ENCODE data around the gene ARF6.
"Not testable (repeated sequence)": the region's sequence is repeated elsewhere in the genome, so short reads cannot be mapped to it uniquely, and the experiment has no call there.

Gene ARF6

DNA sequence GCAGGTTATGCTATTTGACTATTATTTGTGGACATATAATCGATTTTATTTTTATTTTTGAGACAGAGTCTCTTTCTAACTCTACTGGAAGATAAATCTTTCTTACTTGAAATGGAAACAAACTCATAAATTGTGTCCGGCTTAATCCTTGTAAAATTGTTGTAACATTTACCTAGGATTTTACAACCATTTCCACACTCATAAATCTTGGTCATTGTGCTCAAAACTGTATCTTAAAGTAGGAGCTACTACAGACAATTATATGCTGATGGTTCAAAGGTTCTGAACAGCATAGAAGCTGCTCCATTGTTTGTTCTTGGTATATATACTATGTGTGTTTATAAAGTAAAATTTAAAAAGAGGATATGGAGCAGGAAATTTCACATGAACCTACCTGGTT, 4.6 kb upstream of the ARF6 start:
- Mint-ChIP-seq H3K4me1 (peaks cover 4 to 16% of the 10 kb centered on the region in 2 donors), H3K9me3 (no peaks in the 10 kb centered on the region), H3K36me3 (peaks cover 9 to 13% of the 10 kb centered on the region in 2 donors), H3K27me3 (no peaks in the 10 kb centered on the region), H3K27ac (no peak overlapping the region), H3K4me3 (no peak overlapping the region)
- no peak for DNase-seq
- ATAC-seq (replicated peaks): no peak

DNA sequence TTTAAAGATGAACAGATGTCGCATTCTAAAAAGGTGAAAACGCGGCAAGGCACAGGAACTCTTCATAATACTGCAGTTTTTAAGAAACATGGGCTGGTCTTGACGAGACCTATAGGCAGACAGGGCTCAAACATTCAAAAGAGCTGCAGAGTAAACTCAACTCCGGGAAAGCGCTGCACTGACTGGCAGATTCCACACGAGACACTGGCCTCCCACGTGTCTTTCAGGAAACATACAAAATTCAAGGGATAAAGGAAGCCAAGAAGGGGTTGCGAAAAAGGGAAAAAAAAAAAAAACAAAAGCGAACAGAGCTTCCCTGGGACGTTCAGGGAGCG, 614 bp upstream of the ARF6 start:
- ATAC-seq (replicated peaks) (peak; percentile 28 to 30), DNase-seq (no peak)
- no peaks in the 10 kb centered on the region for H3K27me3 Mint-ChIP-seq
- H3K9me3 Mint-ChIP-seq: no peaks in the 10 kb centered on the region
- H3K4me1 Mint-ChIP-seq: peaks cover 8 to 15% of the 10 kb centered on the region in 2 donors
- H3K4me3 Mint-ChIP-seq: peak overlapping the region; percentile 83 to 91
- peaks cover 42 to 46% of the 10 kb centered on the region in 2 donors for H3K36me3 Mint-ChIP-seq
- peak overlapping the region; percentile 98 for H3K27ac Mint-ChIP-seq

DNA sequence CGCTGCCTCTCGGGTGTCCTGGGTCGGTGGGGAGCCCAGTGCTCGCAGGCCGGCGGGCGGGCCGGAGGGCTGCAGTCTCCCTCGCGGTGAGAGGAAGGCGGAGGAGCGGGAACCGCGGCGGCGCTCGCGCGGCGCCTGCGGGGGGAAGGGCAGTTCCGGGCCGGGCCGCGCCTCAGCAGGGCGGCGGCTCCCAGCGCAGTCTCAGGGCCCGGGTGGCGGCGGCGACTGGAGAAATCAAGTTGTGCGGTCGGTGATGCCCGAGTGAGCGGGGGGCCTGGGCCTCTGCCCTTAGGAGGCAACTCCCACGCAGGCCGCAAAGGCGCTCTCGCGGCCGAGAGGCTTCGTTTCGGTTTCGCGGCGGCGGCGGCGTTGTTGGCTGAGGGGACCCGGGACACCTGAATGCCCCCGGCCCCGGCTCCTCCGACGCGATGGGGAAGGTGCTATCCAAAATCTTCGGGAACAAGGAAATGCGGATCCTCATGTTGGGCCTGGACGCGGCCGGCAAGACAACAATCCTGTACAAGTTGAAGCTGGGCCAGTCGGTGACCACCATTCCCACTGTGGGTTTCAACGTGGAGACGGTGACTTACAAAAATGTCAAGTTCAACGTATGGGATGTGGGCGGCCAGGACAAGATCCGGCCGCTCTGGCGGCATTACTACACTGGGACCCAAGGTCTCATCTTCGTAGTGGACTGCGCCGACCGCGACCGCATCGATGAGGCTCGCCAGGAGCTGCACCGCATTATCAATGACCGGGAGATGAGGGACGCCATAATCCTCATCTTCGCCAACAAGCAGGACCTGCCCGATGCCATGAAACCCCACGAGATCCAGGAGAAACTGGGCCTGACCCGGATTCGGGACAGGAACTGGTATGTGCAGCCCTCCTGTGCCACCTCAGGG, 679 bp downstream of the ARF6 start:
- Mint-ChIP-seq H3K27ac (peak overlapping the region; percentile 98), H3K27me3 (no peaks in the 10 kb centered on the region), H3K4me3 (peak overlapping the region; percentile 83 to 91), H3K9me3 (no peaks in the 10 kb centered on the region), H3K36me3 (peaks cover 51 to 56% of the 10 kb centered on the region in 2 donors), H3K4me1 (peaks cover 13 to 26% of the 10 kb centered on the region in 2 donors)
- ATAC-seq (replicated peaks) (peak; percentile 70 to 71), DNase-seq (peak; percentile 89)

DNA sequence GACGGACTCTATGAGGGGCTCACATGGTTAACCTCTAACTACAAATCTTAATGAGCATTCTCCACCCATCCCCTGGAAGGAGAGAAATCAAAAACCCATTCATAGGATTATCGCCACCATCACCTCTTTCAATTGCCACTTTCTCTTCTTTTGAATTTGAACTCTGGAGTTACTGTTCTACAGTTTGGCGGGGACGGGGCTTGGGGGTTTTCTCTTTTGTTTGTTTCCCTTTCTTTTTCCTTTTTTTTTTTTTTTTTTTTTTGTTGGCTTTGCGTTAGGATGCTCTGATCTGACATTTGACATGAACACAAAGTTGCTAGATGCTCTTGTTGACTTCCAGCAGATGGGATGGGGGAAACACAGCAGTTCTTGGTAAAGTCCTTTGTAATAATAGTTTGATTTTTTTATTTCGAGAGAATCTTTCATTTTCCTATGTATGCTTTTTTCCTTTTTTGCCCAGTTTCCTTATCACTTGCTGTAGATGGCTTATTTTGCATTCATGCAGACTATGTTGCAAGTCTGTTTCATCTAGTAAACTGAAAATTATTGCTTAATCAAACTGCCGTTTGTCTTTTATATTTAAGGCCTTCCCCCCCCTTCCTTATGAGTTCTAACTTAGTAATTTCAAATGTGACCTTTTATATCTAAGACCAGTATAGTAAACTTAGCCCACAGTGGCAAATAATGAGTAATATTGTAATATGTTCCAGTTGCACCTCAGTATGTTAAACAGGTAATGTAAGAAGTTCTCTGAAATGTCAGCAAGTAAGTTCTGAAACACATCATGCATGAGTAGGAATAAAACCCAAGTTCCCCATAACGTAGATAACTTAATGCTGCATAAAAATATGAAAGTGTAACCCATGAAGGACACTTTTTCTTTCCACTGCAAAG, 1.6 kb downstream of the ARF6 start:
- DNase-seq, H3K9me3 Mint-ChIP-seq, H3K27me3 Mint-ChIP-seq: not testable (repeated sequence)
- Mint-ChIP-seq H3K36me3 (peaks cover 50 to 62% of the 10 kb centered on the region in 2 donors), H3K27ac (peak overlapping the region; percentile 98), H3K4me3 (peak overlapping the region; percentile 83 to 91), H3K4me1 (peaks cover 14 to 35% of the 10 kb centered on the region in 2 donors)
- peak; percentile 36 to 46 for ATAC-seq (replicated peaks)

DNA sequence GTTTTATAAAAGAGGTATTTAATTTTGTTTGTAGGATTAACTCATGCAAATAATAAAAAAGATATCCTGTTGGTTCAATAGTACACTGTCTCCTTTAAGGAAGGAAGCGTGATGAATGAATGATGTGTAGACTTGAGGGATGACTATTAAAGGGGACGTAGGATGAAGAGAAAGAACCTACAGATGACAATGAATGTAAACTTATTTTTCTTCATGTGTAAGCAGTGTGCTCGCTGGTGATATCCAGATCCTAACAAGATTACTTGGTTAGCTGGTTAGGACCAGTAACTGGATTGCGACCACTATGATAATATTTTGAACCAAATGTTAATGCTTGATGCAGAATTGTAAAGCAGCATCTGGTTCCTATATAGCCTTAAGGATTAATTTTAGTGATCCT, 2.6 kb downstream of the ARF6 start:
- Mint-ChIP-seq H3K9me3 (no peaks in the 10 kb centered on the region), H3K4me3 (peak overlapping the region; percentile 83 to 91), H3K36me3 (peaks cover 52 to 62% of the 10 kb centered on the region in 2 donors), H3K4me1 (peaks cover 15 to 45% of the 10 kb centered on the region in 2 donors), H3K27ac (peak overlapping the region; percentile 98), H3K27me3 (no peaks in the 10 kb centered on the region)
- ATAC-seq (replicated peaks) (no peak), DNase-seq (no peak)

DNA sequence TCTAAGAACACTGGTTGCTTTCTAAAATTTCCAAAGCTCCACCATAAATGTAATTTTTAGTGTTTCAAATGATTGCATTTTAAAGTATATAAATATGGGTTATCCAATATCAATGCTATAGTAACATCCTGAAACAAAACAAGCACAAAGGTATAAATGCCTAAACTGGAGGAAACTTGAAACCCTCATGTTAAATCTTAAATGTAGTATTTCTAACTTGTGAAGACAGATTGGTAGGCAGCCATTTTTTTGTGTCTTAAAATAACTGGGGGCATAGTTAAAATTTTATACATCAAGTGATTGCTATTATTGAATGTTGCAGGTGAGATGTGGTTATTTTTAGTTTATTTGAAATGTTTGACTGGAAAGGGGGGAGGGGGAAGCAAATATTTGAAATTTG, 3.4 kb downstream of the ARF6 start:
- not testable (repeated sequence) for H3K9me3 Mint-ChIP-seq; H3K27me3 Mint-ChIP-seq; ATAC-seq (replicated peaks); DNase-seq
- Mint-ChIP-seq H3K4me3 (peak overlapping the region; percentile 83 to 91), H3K4me1 (peaks cover 15 to 45% of the 10 kb centered on the region in 2 donors), H3K36me3 (peaks cover 52 to 62% of the 10 kb centered on the region in 2 donors), H3K27ac (peak overlapping the region; percentile 98)

DNA sequence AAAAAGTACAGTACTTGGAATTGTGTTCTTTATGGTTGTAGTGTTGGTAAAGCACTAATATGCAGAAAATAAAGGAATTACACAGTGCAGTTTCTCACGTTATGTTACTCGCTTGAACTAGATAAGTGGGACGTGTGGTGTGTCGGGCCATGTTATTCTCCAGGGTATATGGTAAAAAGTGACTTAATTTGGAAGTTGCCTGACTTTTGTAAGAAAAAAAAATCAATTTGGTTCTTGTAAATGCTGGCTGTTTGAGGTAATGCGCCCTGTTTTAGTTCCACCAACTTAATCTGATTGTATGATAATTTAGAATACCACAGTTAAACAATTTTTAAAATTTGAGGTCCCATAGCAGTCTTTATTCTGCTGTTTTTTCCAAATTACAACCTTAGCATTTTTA, 4.1 kb downstream of the ARF6 start:
- Mint-ChIP-seq H3K36me3 (peaks cover 52 to 62% of the 10 kb centered on the region in 2 donors), H3K4me1 (peaks cover 15 to 41% of the 10 kb centered on the region in 2 donors)

DNA sequence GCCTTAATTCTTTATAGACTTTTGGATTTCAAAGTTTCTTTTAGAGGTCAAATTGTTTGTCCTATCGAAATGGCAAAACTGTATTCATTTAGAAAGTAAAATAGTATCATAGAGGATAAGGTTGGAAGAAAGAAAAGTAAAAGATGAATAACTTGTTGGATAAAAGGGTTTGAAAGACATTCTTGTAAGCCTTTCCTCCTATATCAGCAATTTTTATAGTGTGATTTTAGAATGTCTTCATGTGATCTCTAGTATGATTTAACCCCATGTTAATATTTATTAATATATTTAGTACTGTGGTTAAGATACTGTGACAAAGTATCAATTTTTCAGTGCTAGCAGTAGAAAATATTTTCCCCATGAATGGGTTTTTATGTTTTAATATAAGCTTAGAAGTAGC, 4.5 kb downstream of the ARF6 start:
- H3K27ac Mint-ChIP-seq: peak overlapping the region; percentile 95
- ATAC-seq (replicated peaks) (no peak), DNase-seq (no peak)
- H3K27me3 Mint-ChIP-seq: no peaks in the 10 kb centered on the region
- peak overlapping the region; percentile 83 for H3K4me3 Mint-ChIP-seq
- peaks cover 52 to 64% of the 10 kb centered on the region in 2 donors for H3K36me3 Mint-ChIP-seq
- H3K9me3 Mint-ChIP-seq: peaks cover 2 to 4% of the 10 kb centered on the region in 2 donors
- peaks cover 16 to 44% of the 10 kb centered on the region in 2 donors for H3K4me1 Mint-ChIP-seq

More for the DNA sequence above, 4.1 kb downstream of the ARF6 start:
- DNase-seq: no peak
- no peaks in the 10 kb centered on the region for H3K9me3 Mint-ChIP-seq
- H3K27me3 Mint-ChIP-seq: no peaks in the 10 kb centered on the region
- H3K27ac Mint-ChIP-seq: peak overlapping the region; percentile 95
- H3K4me3 Mint-ChIP-seq: peak overlapping the region; percentile 83
- no peak for ATAC-seq (replicated peaks)

DNA sequence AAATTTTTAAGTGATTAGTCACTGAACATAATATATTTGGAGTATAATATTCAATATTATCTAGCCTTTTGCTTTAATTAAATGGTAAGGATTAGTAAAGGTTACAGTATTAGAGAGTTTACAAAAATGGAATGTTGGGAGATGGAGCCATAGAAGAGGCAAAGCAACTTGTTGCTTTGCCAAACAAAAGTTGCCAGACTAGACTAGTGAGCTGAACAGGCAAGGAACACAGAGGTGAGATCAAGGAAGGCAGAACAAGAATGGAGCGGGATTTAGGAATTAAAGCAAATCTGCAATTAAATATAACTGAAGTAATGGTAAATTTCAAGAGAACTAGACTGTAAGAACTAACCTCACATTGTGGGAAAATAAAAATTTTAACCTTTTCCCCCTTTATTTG, 5.1 kb downstream of the ARF6 start:
- no peaks in the 10 kb centered on the region for H3K27me3 Mint-ChIP-seq
- H3K4me1 Mint-ChIP-seq: peaks cover 16 to 46% of the 10 kb centered on the region in 2 donors
- peaks cover 53 to 63% of the 10 kb centered on the region in 2 donors for H3K36me3 Mint-ChIP-seq
- ATAC-seq (replicated peaks) (no peak), DNase-seq (no peak)
- peak overlapping the region; percentile 73 for H3K27ac Mint-ChIP-seq
- H3K9me3 Mint-ChIP-seq: peaks cover 2 to 4% of the 10 kb centered on the region in 2 donors
- peak overlapping the region; percentile 75 to 79 for H3K4me3 Mint-ChIP-seq

DNA sequence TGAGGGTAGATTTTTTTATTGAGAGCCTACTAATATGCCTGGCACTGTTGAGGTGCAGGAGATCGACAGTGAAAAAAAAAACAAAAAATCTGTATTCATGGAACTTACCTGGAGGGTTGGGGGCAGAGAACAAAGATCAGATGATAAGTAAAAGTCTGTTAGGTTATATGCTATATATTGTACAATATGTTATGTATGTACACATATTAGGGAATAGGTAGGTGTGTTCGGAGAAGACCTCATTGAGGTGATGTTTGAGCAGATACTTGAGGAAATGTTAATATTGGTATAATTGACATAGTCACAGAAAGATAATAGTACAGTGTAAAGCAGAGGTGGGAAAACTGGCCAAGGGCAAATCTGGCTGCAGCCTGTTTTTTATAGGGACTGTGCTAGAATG, 5.6 kb downstream of the ARF6 start:
- Mint-ChIP-seq H3K9me3 (peaks cover 2 to 4% of the 10 kb centered on the region in 2 donors), H3K27me3 (no peaks in the 10 kb centered on the region), H3K4me1 (peaks cover 16 to 46% of the 10 kb centered on the region in 2 donors), H3K4me3 (peak overlapping the region; percentile 75 to 79), H3K36me3 (peaks cover 52 to 60% of the 10 kb centered on the region in 2 donors), H3K27ac (no peak overlapping the region)
- DNase-seq (no peak), ATAC-seq (replicated peaks) (no peak)

DNA sequence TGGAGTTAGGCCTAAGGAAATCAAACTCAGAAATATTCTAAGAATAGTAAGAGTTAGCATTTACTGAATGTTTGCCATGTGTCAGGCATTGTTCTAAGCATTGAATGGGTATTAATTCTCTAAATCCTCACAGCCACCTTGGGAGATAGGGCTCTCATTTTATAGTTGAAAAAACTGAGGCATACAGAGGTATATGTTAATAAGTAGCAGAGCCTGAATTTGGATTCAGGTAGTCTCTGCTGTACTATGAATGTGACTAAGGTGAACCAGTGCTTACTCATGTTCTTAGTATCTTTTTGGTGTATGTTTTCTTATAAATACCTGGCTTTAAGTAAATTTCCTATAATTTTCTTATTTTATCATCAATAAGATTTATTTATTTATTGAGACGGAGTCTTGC, 8.1 kb downstream of the ARF6 start:
- no peak for DNase-seq
- no peak overlapping the region for H3K4me3 Mint-ChIP-seq
- peaks cover 31 to 41% of the 10 kb centered on the region in 2 donors for H3K36me3 Mint-ChIP-seq
- H3K27ac Mint-ChIP-seq: no peak overlapping the region
- no peak for ATAC-seq (replicated peaks)
- no peaks in the 10 kb centered on the region for H3K27me3 Mint-ChIP-seq
- H3K4me1 Mint-ChIP-seq: peaks cover 18 to 51% of the 10 kb centered on the region in 2 donors
- peaks cover 4% of the 10 kb centered on the region in 2 donors for H3K9me3 Mint-ChIP-seq

DNA sequence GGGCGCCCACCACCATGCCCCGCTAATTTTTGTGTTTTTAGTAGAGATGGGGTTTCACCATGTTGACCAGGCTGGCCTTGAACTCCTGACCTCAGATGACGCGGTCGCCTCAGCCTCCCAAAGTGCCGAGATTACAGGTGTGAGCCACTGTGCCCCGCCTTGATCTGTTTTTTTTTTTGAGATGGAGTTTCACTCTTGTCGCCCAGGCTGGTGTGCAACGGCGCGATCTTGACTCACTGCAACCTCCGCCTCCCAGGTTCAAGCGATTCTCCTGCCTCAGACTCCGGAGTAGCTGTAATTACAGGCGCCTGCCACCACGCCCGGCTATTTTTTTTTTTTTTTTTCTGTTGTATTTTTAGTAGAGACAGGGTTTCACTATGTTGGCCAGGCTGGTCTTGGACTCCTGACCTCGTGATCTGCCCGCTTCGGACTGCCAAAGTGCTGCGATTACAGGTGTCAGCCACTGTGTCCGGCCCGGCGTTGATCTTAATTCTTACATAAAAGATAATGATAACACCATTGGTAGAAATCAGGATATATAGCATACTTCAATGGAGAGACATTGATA, 9.9 kb downstream of the ARF6 start:
- not testable (repeated sequence) for ATAC-seq (replicated peaks); H3K4me3 Mint-ChIP-seq; H3K9me3 Mint-ChIP-seq; H3K27ac Mint-ChIP-seq; H3K27me3 Mint-ChIP-seq; DNase-seq
- peaks cover 22 to 32% of the 10 kb centered on the region in 2 donors for H3K36me3 Mint-ChIP-seq
- H3K4me1 Mint-ChIP-seq: peaks cover 20 to 63% of the 10 kb centered on the region in 2 donors

DNA sequence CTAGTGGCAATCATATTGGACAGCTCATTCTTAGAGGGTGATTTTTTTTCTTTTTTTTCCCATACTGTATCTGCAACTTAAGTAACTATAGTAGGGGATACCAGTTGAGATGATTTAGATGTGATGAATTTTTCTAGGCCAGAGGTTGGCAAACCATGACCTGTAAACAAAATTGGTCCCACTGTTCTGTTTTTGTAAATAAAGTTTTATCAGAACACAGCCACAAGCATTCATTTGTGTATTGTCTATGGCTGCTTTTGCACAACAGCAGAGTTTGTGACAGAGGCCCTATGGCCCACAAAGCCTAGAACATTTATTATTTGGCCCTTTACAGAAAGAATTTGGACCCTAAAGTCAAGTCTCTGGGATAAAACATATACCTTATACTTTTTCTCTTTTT, 11.4 kb downstream of the ARF6 start:
- no peak for DNase-seq
- Mint-ChIP-seq H3K4me3 (no peak overlapping the region), H3K27ac (no peak overlapping the region), H3K36me3 (peaks cover 13 to 18% of the 10 kb centered on the region in 2 donors), H3K9me3 (peaks cover 4% of the 10 kb centered on the region in 2 donors), H3K4me1 (peaks cover 14 to 60% of the 10 kb centered on the region in 2 donors), H3K27me3 (no peaks in the 10 kb centered on the region)
- no peak for ATAC-seq (replicated peaks)

DNA sequence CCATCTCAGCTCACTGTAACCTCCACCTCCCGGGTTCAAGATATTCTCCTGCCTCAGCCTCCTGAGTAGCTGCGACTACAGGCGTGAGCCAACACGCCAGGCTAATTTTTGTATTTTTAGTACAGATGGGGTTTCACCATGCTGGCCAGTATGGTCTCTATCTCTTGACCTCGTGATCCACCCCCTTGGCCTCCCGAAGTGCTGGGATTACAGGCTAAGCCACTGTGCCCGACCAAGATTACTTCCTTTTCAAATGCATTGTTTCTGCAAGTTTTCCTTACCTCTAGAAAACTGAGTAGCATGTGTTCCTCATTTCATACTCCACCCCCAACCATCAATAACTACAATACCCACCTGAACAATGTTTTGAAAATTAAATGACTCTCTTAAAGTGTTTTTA, 13.1 kb downstream of the ARF6 start:
- Mint-ChIP-seq H3K9me3 (peaks cover 4% of the 10 kb centered on the region in 2 donors), H3K4me3 (peak overlapping the region; percentile 1 to 42), H3K36me3 (peaks cover 13 to 18% of the 10 kb centered on the region in 2 donors), H3K27ac (peak overlapping the region; percentile 39), H3K27me3 (no peaks in the 10 kb centered on the region), H3K4me1 (peaks cover 14 to 51% of the 10 kb centered on the region in 2 donors)
- no peak for DNase-seq
- peak; percentile 7 to 20 for ATAC-seq (replicated peaks)

Data from stimulated activated naive B cell treated with anti-CD40 and anti-IgM and Interleukin-4, amounts not matched to agents 10 μg/mL and 1 μg/mL and 100 μg/mL, for 72 hours (primary cell).